Suprapubic skin (tissue), 4 donors: Measurements from ENCODE around the gene FASN. TPM values are rescaled to one million over a fixed set of nuclear protein-coding genes. Genes with fewer than 3 reads are reported as not detected.
"Not testable (repeated sequence)": the region's sequence is repeated elsewhere in the genome, so short reads cannot be mapped to it uniquely, and the experiment has no call there.

Experiments used
- DNase-seq, 2 donors: peaks; one replicate each; pipeline ENCODE4 v3.0.0-alpha.2; 2019; ENCODE audit warnings: low spot score in 2 of 2
- H3K27ac ChIP-seq: fragments of 200-600 bp; sonication (generic); one replicate; pipeline ENCODE4 v1.5.1; 2019
- H3K27me3 ChIP-seq: fragments of 200-600 bp; sonication (generic); one replicate; pipeline ENCODE4 v1.5.1; 2019
- H3K36me3 ChIP-seq: fragments of 200-600 bp; sonication (generic); one replicate; pipeline ENCODE4 v1.5.1; 2019
- H3K4me1 ChIP-seq: fragments of 200-600 bp; sonication (generic); one replicate; pipeline ENCODE4 v1.5.1; 2019
- H3K4me3 ChIP-seq: fragments of 200-600 bp; sonication (generic); one replicate; pipeline ENCODE4 v1.5.1; 2019; ENCODE audit warnings: mild to moderate bottlenecking
- H3K9me3 ChIP-seq: fragments of 200-600 bp; sonication (generic); one replicate; pipeline ENCODE4 v1.5.1; 2019
- CTCF ChIP-seq, 2 donors: fragments of 200-600 bp in 1 of 2; fragments of 450-650 bp in 1 of 2; sonication (generic) in 1 of 2; IDR thresholded peaks; one replicate each; pipeline ENCODE4 v1.5.1; 2016 to 2019; ENCODE audit warnings: antibody characterized with exemption in 2 of 2, mild to moderate bottlenecking in 1 of 2, moderate library complexity in 1 of 2
- EP300 ChIP-seq: sonication (generic); formaldehyde crosslinking; IDR thresholded peaks from one replicate; pipeline ENCODE4 v1.6.1; 2017; ENCODE audit warnings: antibody characterized with exemption
- POLR2A ChIP-seq, 2 donors: fragments of 450-650 bp; IDR thresholded peaks; one replicate each; pipeline ENCODE4 v1.6.1; 2017; ENCODE audit warnings: antibody characterized with exemption in 2 of 2, mild to moderate bottlenecking in 2 of 2, moderate library complexity in 2 of 2
- POLR2AphosphoS5 ChIP-seq, 3 donors: sonication (generic); formaldehyde crosslinking; IDR thresholded peaks; one replicate each; pipeline ENCODE4 v1.6.1; 2017; ENCODE audit warnings: antibody characterized with exemption in 3 of 3
- WGBS: methylation state at CpG from one replicate; pipeline ENCODE4 v1.1.5; 2018; 5-methylcytosine and 5-hydroxymethylcytosine counted together
- total RNA-seq, 4 donors: library from RNA; depleted of rRNA; stranded (reverse); fragments of >200 nt; gene quantifications; one replicate each; pipeline ENCODE4 v1.1.0, GENCODE V29; 2016

The FASN gene
- total RNA-seq, 4 donors from 2014 or later, result 278 to 464 (median 359) TPM

- no peak overlapping the region for H3K4me3 ChIP-seq
- 77% methylated on average over 7 of the region's 14 CpGs for WGBS
- H3K36me3 ChIP-seq, result peaks cover 28% of the 10 kb centered on the region
- H3K9me3 ChIP-seq, result no peaks in the 10 kb centered on the region
- no peak overlapping the region for H3K27ac ChIP-seq
- TF ChIP-seq POLR2A (IDR thresholded peaks at IDR 0.05) (no peak), CTCF (IDR thresholded peaks at IDR 0.05) (no peak)
- no peaks in the 10 kb centered on the region for H3K27me3 ChIP-seq
- no peak for DNase-seq
- H3K4me1 ChIP-seq, result peaks cover 17% of the 10 kb centered on the region
Measured at GRCh38 chr17:82045936-82046484, 52.0 kb downstream of the FASN start.

- DNase-seq, result no peak
- 61% methylated on average over 3 of the region's 16 CpGs for WGBS
- peaks cover 17% of the 10 kb centered on the region for H3K36me3 ChIP-seq
- no peaks in the 10 kb centered on the region for H3K9me3 ChIP-seq
- no peak for TF ChIP-seq EP300
- TF ChIP-seq POLR2AphosphoS5 (IDR thresholded peaks at IDR 0.05), result no peak
- TF ChIP-seq POLR2A (IDR thresholded peaks at IDR 0.05), result no peak
- H3K4me1 ChIP-seq, result peaks cover 4% of the 10 kb centered on the region
- no peak overlapping the region for H3K27ac ChIP-seq
- no peaks in the 10 kb centered on the region for H3K27me3 ChIP-seq
- no peak overlapping the region for H3K4me3 ChIP-seq
Measured at GRCh38 chr17:82043507-82043906, 54.5 kb downstream of the FASN start.

GRCh38 chr17:82042649-82043048 lies 55.4 kb downstream of the FASN start:
- TF ChIP-seq CTCF (IDR thresholded peaks at IDR 0.05), result no peak
- no peak for TF ChIP-seq POLR2A (IDR thresholded peaks at IDR 0.05)
- no peak for TF ChIP-seq EP300
- no peak for TF ChIP-seq POLR2AphosphoS5 (IDR thresholded peaks at IDR 0.05)
- Histone ChIP-seq H3K27me3 (no peaks in the 10 kb centered on the region), H3K4me3 (no peak overlapping the region), H3K9me3 (no peaks in the 10 kb centered on the region), H3K27ac (no peak overlapping the region), H3K36me3 (peaks cover 9% of the 10 kb centered on the region), H3K4me1 (peaks cover 8% of the 10 kb centered on the region)
- no peak for DNase-seq
- 79% methylated on average over 3 of the region's 9 CpGs for WGBS

- 81% methylated on average over 17 of the region's 17 CpGs for WGBS
- H3K27me3 ChIP-seq, result no peaks in the 10 kb centered on the region
- H3K4me3 ChIP-seq, result no peak overlapping the region
- no peaks in the 10 kb centered on the region for H3K9me3 ChIP-seq
- TF ChIP-seq POLR2AphosphoS5 (IDR thresholded peaks at IDR 0.05), result no peak
- no peak for TF ChIP-seq EP300
- no peak for TF ChIP-seq POLR2A (IDR thresholded peaks at IDR 0.05)
- TF ChIP-seq CTCF (IDR thresholded peaks at IDR 0.05), result no peak
- no peaks in the 10 kb centered on the region for H3K36me3 ChIP-seq
- DNase-seq, result no peak
- peaks cover 16% of the 10 kb centered on the region for H3K4me1 ChIP-seq
- H3K27ac ChIP-seq, result no peak overlapping the region
Measured at GRCh38 chr17:82041144-82041814, 56.8 kb downstream of the FASN start.

- Histone ChIP-seq H3K4me1 (peaks cover 22% of the 10 kb centered on the region), H3K27ac (no peak overlapping the region), H3K27me3 (no peaks in the 10 kb centered on the region), H3K36me3 (no peaks in the 10 kb centered on the region), H3K9me3 (no peaks in the 10 kb centered on the region), H3K4me3 (no peak overlapping the region)
- WGBS, result 93% methylated on average over 6 of the region's 8 CpGs
- DNase-seq, result no peak
- no peak for TF ChIP-seq EP300
- no peak for TF ChIP-seq CTCF (IDR thresholded peaks at IDR 0.05)
- TF ChIP-seq POLR2AphosphoS5 (IDR thresholded peaks at IDR 0.05), result no peak
- TF ChIP-seq POLR2A (IDR thresholded peaks at IDR 0.05), result no peak
Measured at GRCh38 chr17:82039695-82040299, 58.2 kb downstream of the FASN start.

GRCh38 chr17:82038796-82039409 lies 59.1 kb downstream of the FASN start:
- not testable (repeated sequence) for H3K27ac ChIP-seq, H3K27me3 ChIP-seq, H3K36me3 ChIP-seq, H3K9me3 ChIP-seq, DNase-seq, H3K4me3 ChIP-seq
- 67% methylated on average over 16 of the region's 16 CpGs for WGBS
- H3K4me1 ChIP-seq, result peaks cover 22% of the 10 kb centered on the region
